ENCODE results near the gene OR10AD1. TPM values are rescaled to one million over a fixed set of nuclear protein-coding genes. Genes with fewer than 3 reads are reported as not detected.

OR10AD1 gene
- total and polyA plus RNA-seq, 9 of the 15 experiments (the other 6 are each of a cell fraction or from before 2014, with no cell fraction given), result not detected

GRCh38 chr12:48235796-48236333 lies 32.8 kb upstream of the OR10AD1 start (continued):
- no peak for TF ChIP-seq ATF4 (CRISPR knock-in tag; IDR thresholded peaks at IDR 0.05)
- TF ChIP-seq NFIC (IDR thresholded peaks at IDR 0.05), result no peak
- TF ChIP-seq ZBTB12 (CRISPR knock-in tag; IDR thresholded peaks at IDR 0.05), result peak; percentile 40; the same call in 1 of the 2 replicates
- no peak for TF ChIP-seq HIVEP1 (CRISPR knock-in tag; IDR thresholded peaks at IDR 0.05)
- no peak for TF ChIP-seq HDAC3 (IDR thresholded peaks at IDR 0.05; ENCODE audit: borderline replicate concordance, partially characterized antibody)
- no peak for TF ChIP-seq ZNF212 (CRISPR knock-in tag; IDR thresholded peaks at IDR 0.05)
- TF ChIP-seq ZNF239 (CRISPR knock-in tag; IDR thresholded peaks at IDR 0.05), result peak; percentile 50; the same call in 1 of the 2 replicates
- TF ChIP-seq TCFL5 (CRISPR knock-in tag; conservative IDR thresholded peaks at IDR 0.05), result no peak
- TF ChIP-seq SMARCC2 (IDR thresholded peaks at IDR 0.05; ENCODE audit: low read depth), result 0 out of 2 replicates have a peak, but pooled peaks have one; percentile 20
- no peak for TF ChIP-seq EWSR1 (IDR thresholded peaks at IDR 0.05; ENCODE audit: borderline replicate concordance, low read depth, partially characterized antibody)
- TF ChIP-seq, protein P1, sequence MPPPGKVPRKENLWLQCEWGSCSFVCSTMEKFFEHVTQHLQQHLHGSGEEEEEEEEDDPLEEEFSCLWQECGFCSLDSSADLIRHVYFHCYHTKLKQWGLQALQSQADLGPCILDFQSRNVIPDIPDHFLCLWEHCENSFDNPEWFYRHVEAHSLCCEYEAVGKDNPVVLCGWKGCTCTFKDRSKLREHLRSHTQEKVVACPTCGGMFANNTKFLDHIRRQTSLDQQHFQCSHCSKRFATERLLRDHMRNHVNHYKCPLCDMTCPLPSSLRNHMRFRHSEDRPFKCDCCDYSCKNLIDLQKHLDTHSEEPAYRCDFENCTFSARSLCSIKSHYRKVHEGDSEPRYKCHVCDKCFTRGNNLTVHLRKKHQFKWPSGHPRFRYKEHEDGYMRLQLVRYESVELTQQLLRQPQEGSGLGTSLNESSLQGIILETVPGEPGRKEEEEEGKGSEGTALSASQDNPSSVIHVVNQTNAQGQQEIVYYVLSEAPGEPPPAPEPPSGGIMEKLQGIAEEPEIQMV (tag; conservative IDR thresholded peaks at IDR 0.05; ENCODE audit: low read depth), result peak; percentile 91
- no peak for TF ChIP-seq MCM7 (IDR thresholded peaks at IDR 0.05)
- TF ChIP-seq, protein P2, sequence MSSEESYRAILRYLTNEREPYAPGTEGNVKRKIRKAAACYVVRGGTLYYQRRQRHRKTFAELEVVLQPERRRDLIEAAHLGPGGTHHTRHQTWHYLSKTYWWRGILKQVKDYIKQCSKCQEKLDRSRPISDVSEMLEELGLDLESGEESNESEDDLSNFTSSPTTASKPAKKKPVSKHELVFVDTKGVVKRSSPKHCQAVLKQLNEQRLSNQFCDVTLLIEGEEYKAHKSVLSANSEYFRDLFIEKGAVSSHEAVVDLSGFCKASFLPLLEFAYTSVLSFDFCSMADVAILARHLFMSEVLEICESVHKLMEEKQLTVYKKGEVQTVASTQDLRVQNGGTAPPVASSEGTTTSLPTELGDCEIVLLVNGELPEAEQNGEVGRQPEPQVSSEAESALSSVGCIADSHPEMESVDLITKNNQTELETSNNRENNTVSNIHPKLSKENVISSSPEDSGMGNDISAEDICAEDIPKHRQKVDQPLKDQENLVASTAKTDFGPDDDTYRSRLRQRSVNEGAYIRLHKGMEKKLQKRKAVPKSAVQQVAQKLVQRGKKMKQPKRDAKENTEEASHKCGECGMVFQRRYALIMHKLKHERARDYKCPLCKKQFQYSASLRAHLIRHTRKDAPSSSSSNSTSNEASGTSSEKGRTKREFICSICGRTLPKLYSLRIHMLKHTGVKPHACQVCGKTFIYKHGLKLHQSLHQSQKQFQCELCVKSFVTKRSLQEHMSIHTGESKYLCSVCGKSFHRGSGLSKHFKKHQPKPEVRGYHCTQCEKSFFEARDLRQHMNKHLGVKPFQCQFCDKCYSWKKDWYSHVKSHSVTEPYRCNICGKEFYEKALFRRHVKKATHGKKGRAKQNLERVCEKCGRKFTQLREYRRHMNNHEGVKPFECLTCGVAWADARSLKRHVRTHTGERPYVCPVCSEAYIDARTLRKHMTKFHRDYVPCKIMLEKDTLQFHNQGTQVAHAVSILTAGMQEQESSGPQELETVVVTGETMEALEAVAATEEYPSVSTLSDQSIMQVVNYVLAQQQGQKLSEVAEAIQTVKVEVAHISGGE (CRISPR knock-in tag; IDR thresholded peaks at IDR 0.05), result peak in 1 of 3 experiments; percentile 51; a peak in 2 of 6 replicates
- no peak for TF ChIP-seq CSDE1 (IDR thresholded peaks at IDR 0.05)
- peak; percentile 82 for TF ChIP-seq ATF3 (IDR thresholded peaks at IDR 0.05)
- no peak for TF ChIP-seq ATF3 (CRISPR knock-in tag; conservative IDR thresholded peaks at IDR 0.05)
- TF ChIP-seq ZNF766 (CRISPR knock-in tag; conservative IDR thresholded peaks at IDR 0.05), result peak; percentile 74
- 0 out of 2 replicates have a peak, but pooled peaks have one; percentile 78 for TF ChIP-seq ZKSCAN8 (CRISPR knock-in tag; IDR thresholded peaks at IDR 0.05)
- TF ChIP-seq, protein P3, sequence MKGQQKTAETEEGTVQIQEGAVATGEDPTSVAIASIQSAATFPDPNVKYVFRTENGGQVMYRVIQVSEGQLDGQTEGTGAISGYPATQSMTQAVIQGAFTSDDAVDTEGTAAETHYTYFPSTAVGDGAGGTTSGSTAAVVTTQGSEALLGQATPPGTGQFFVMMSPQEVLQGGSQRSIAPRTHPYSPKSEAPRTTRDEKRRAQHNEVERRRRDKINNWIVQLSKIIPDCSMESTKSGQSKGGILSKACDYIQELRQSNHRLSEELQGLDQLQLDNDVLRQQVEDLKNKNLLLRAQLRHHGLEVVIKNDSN (CRISPR knock-in tag; IDR thresholded peaks at IDR 0.05), result no peak

Data from K562 (cell line).